Activated CD8-positive, alpha-beta T cell treated with anti-CD3 and anti-CD28 coated beads for 36 hours (primary cell): ENCODE results near the gene ZNF512. TPM values are rescaled to one million over a fixed set of nuclear protein-coding genes. Genes with fewer than 3 reads are reported as not detected.
"Not testable (repeated sequence)": the region's sequence is repeated elsewhere in the genome, so short reads cannot be mapped to it uniquely, and the experiment has no call there.

ENCODE experiments used
- ATAC-seq: fragments of 200-7000 bp; cut with Tn5 transposase; one replicate; pipeline ENCODE4 v1.10.0; 2021; ENCODE audit warnings: mild to moderate bottlenecking, moderate library complexity
- CTCF ChIA-PET: fragments of 350-600 bp; sonication (Branson Sonifier 250); formaldehyde crosslinking; loops from one replicate; lab custom pipeline; 2021; ENCODE audit warnings: antibody characterized with exemption; lab: Charles Lee
- POLR2A ChIA-PET: fragments of 350-600 bp; sonication (Branson Sonifier 250); formaldehyde crosslinking; loops from one replicate; lab custom pipeline; 2021; ENCODE audit warnings: antibody characterized with exemption; lab: Charles Lee
- DNase-seq: peaks from one replicate; pipeline ENCODE4 v3.0.0-alpha.2; 2020
- H3K27ac Mint-ChIP-seq: one replicate; pipeline ENCODE4 v1.8.0; 2021; ENCODE audit warnings: mild to moderate bottlenecking, mixed read lengths
- H3K27me3 Mint-ChIP-seq: one replicate; pipeline ENCODE4 v1.8.0; 2021; ENCODE audit warnings: mixed read lengths
- H3K36me3 Mint-ChIP-seq: one replicate; pipeline ENCODE4 v1.8.0; 2021; ENCODE audit warnings: low read depth, mixed read lengths
- H3K4me1 Mint-ChIP-seq: one replicate; pipeline ENCODE4 v1.8.0; 2021; ENCODE audit warnings: low read depth, mixed read lengths
- H3K4me3 Mint-ChIP-seq: one replicate; pipeline ENCODE4 v1.8.0; 2021; ENCODE audit warnings: mild to moderate bottlenecking, moderate library complexity, mixed read lengths
- H3K9me3 Mint-ChIP-seq: one replicate; pipeline ENCODE4 v1.8.0; 2021; ENCODE audit warnings: mixed read lengths
- CTCF ChIP-seq: fragments of 200-600 bp; IDR thresholded peaks from one replicate; pipeline ENCODE4 v1.8.0; 2022; ENCODE audit warnings: antibody characterized with exemption, mild to moderate bottlenecking
- intact Hi-C: fragments of 100-400 bp; cut with micrococcal nuclease; formaldehyde crosslinking; loops from one replicate; pipeline ENCODE4 v1.10.0; 2022
- total RNA-seq, 2 experiments: library from RNA; stranded (reverse); gene quantifications; one replicate each; pipeline ENCODE4 v1.2.3, GENCODE V29; 2021

Gene ZNF512
- 10 to 100 TPM; 29.2 to 31.5 TPM for total RNA-seq

DNA sequence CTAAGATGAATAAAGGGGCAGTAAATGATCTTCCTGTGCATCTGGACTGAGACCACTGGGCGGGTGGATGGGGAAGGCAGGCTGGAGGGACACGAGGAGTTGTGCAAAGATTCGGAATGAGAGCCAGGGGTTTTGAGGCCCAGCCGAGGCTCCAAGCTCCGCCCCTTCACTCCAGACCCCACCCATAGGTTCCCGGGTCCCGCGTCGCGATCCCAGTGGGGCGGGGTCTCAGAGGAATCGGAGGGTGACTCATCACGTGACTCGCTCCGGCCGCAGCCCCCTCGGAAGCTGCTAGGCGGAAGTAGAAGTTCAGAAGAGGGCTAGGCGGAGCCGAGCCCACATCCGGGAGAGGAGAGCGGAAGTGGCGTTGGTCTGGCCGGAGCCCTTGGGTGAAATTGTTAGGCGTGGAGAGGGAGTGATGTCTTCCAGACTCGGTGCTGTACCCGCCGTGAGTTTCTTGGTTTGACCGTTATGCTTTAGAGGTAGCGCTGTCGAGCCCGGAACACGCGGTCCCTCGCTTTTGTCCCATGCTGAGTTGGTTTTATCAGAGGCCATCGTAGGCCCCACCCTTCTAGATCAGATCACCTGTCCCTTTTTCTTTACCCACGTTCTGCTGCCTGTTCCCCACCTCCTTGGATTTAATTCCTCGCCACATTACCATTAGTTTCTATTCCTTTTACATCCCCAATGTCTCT lies at the start of gene ZNF512:
Gene ZNF512 (plus strand): TSS at position 348 of the 695 bp plus-strand sequence. CDS start 71 bp downstream, at position 419.
- Mint-ChIP-seq H3K27me3 (no peaks in the 10 kb centered on the region), H3K36me3 (peaks cover 20% of the 10 kb centered on the region), H3K4me1 (peaks cover 40% of the 10 kb centered on the region), H3K4me3 (peak within 1 kb of the TSS; percentile 97), H3K27ac (peak within 1 kb of the TSS; percentile 95), H3K9me3 (peaks cover 18% of the 10 kb centered on the region)
- peak; percentile 89 for ATAC-seq
- no peak for TF ChIP-seq CTCF
- DNase-seq, result peak; percentile 93
- ChIA-PET CTCF (interaction anchor here (1.7 kb wide), 1 partner anchor 101 kb away, joined by 4 read pairs; no protein-coding TSS in a partner anchor), POLR2A (interaction anchor here (0.9 to 2.2 kb wide), 5 partner anchors 9 to 173 kb away, joined by 3 to 8 read pairs (median 5); partner anchors contain the start of genes GPN1, PPM1G, SLC4A1AP and SUPT7L)
- intact Hi-C loops, result no loop called here

- DNase-seq (no peak), ATAC-seq (no peak)
- no peak for TF ChIP-seq CTCF
- intact Hi-C loops, result no loop called here
- peaks cover 4% of the 10 kb centered on the region for H3K27me3 Mint-ChIP-seq
- no peaks in the 10 kb centered on the region for H3K4me1 Mint-ChIP-seq
- no peak overlapping the region for H3K4me3 Mint-ChIP-seq
- ChIA-PET CTCF (no interaction called here), POLR2A (no interaction called here)
- no peaks in the 10 kb centered on the region for H3K9me3 Mint-ChIP-seq
- H3K27ac Mint-ChIP-seq, result no peak overlapping the region
- no peaks in the 10 kb centered on the region for H3K36me3 Mint-ChIP-seq
Observed at GRCh38 chr2:27537287-27537686, 45.6 kb upstream of the ZNF512 start.

GRCh38 chr2:27538839-27539450 lies 43.9 kb upstream of the ZNF512 start:
- H3K4me3 Mint-ChIP-seq, H3K9me3 Mint-ChIP-seq, intact Hi-C loops, ATAC-seq, H3K4me1 Mint-ChIP-seq, CTCF ChIA-PET, H3K27ac Mint-ChIP-seq, DNase-seq, POLR2A ChIA-PET, H3K27me3 Mint-ChIP-seq, H3K36me3 Mint-ChIP-seq: not testable (repeated sequence)

DNA sequence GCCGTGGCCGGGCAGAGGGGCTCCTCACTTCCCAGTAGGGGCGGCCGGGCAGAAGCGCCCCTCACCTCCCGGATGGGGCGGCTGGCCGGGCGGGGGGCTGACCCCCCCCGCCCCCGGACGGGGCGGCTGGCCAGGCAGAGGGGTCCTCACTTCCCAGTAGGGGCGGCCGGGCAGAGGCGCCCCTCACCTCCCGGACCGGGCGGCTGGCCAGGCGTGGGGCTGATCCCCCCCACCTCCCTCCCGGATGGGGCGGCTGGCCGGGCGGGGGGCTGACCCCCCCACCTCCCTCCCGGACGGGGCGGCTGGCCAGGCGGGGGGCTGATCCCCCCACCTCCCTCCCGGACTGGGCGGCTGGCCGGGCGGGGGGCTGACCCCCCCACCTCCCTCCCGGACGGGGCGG lies 43.2 kb upstream of the ZNF512 start:
- CTCF ChIA-PET, intact Hi-C loops: not testable (repeated sequence)

GRCh38 chr2:27544143-27544821 lies 38.6 kb upstream of the ZNF512 start:
- ChIA-PET CTCF (no interaction called here), POLR2A (no interaction called here)
- no peaks in the 10 kb centered on the region for H3K9me3 Mint-ChIP-seq
- H3K4me1 Mint-ChIP-seq, result no peaks in the 10 kb centered on the region
- no peak for TF ChIP-seq CTCF
- H3K27ac Mint-ChIP-seq, result no peak overlapping the region
- intact Hi-C loops, result no loop called here
- DNase-seq (no peak), ATAC-seq (no peak)
- H3K27me3 Mint-ChIP-seq, result peaks cover 1% of the 10 kb centered on the region
- no peaks in the 10 kb centered on the region for H3K36me3 Mint-ChIP-seq
- H3K4me3 Mint-ChIP-seq, result no peak overlapping the region

More for the DNA sequence above, 43.2 kb upstream of the ZNF512 start:
- H3K4me3 Mint-ChIP-seq, H3K4me1 Mint-ChIP-seq, H3K27me3 Mint-ChIP-seq, H3K36me3 Mint-ChIP-seq, POLR2A ChIA-PET, H3K27ac Mint-ChIP-seq, DNase-seq, H3K9me3 Mint-ChIP-seq, ATAC-seq: not testable (repeated sequence)
